Activated naive CD4-positive, alpha-beta T cell treated with anti-CD3 and anti-CD28 coated beads, Interleukin-2, amount 50 U/mL, for 72 hours (primary cell): Measurements from ENCODE around the gene XIAP. TPM values are rescaled to one million over a fixed set of nuclear protein-coding genes. Genes with fewer than 3 reads are reported as not detected.
"Not testable (repeated sequence)": the region's sequence is repeated elsewhere in the genome, so short reads cannot be mapped to it uniquely, and the experiment has no call there.

Source experiments
- ATAC-seq, 2 donors: fragments of 150-1000 bp; cut with Tn5 transposase; 2 replicates each; pipeline ENCODE4 v1.10.0; 2021; ENCODE audit warnings: mild to moderate bottlenecking in 2 of 2, moderate library complexity in 2 of 2
- DNase-seq, 2 donors: peaks; one replicate each; pipeline ENCODE4 v3.0.0; 2021 to 2022; ENCODE audit warnings: low spot score in 2 of 2
- H3K27ac Mint-ChIP-seq, 2 donors: one replicate each; pipeline ENCODE4 v1.8.0; 2022; ENCODE audit warnings: mild to moderate bottlenecking in 2 of 2, mixed read lengths in 2 of 2
- H3K36me3 Mint-ChIP-seq, 2 donors: one replicate each; pipeline ENCODE4 v1.8.0; 2022; ENCODE audit warnings: mixed read lengths in 2 of 2
- H3K9me3 Mint-ChIP-seq, 2 donors: one replicate each; pipeline ENCODE4 v1.8.0; 2022; ENCODE audit warnings: mixed read lengths in 2 of 2
- total RNA-seq, 2 donors: library from RNA; stranded (reverse); gene quantifications; one replicate each; pipeline ENCODE4 v1.2.3, GENCODE V29; 2022

The XIAP gene
- total RNA-seq, 2 donors from 2014 or later: 20.2 to 36.0 TPM

DNA sequence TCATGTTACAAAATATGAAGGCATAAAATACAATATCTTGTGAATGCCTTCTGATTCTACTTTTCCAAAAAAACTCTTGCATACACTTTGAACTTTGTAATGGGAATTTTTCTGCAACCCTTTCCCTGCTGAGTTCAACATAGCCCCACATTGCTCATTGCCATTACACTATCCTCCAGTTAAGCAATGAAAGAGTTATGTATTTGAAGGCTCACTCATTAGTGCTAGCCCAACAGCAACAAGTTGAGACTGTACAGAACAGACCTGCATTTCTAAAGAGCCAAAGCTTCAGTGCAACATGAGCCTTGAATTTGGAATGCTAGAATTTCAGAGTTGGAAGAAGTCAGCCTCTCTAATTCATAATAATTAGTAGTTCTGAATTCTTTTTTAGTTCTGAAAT lies 57.2 kb downstream of the XIAP start:
- H3K27ac Mint-ChIP-seq: no peak overlapping the region
- H3K36me3 Mint-ChIP-seq: no peaks in the 10 kb centered on the region
- DNase-seq (no peak), ATAC-seq (no peak)
- no peaks in the 10 kb centered on the region for H3K9me3 Mint-ChIP-seq

DNA sequence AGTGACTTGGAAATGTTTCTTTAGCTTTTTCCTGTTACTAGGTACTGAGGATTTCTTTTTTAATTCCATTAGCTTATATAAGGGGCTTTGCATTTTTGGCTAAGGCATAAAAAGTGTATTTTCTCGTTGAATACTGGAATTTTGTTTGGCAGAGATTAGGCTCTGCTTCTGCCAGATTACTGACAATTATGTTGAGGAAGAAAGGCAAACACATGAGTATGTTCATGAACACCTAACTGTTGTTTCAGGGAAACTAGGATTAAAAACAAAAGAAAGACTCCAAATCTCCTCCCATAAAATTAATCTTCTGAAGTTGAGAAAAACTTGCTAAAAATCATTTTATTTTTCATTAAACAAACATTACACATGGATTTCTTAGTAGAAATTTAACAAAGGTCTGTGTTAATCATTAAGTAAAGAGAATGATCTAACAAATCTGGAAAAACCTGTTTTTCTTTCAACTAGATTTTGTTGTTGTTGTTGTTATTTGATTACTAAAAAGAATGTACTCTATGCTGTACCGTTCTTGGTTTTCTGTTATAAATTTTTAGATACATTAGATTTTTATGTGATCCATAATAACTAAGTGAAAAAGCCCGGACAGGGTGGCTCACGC lies 58.4 kb downstream of the XIAP start:
- Mint-ChIP-seq H3K27ac (no peak overlapping the region), H3K9me3 (no peaks in the 10 kb centered on the region), H3K36me3 (no peaks in the 10 kb centered on the region)
- ATAC-seq: no peak
- DNase-seq: no peak

DNA sequence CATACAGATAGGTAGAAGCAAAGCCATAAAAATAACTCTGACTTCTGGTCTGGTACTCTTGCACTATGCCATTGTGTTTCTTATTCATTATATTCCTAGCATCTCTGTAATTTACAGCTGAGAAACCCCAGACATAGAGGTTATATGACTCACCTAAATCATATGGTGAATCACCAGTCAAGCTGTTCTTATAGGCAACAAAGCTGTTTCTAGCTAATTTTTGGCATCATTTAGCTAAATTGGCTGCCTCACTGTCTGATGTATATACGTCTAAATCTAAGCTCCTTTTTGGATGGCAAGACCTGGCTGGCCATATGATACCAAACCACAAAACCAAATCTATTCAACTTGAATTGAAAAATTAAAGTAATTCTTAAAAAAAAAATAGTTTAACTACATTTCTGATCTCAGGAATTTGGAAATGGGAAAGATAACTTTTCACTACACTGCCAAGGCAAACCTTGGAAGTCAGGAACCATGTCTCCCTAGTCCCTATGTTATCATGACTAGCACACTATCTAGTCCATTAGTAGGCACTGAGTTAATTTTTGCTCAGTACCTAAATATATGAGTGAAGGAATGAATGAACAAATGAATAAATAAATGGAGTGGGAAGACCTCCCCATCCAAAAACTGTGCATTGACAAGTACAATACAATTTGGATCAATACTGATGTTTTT lies 60.4 kb downstream of the XIAP start:
- Mint-ChIP-seq H3K27ac (no peak overlapping the region), H3K36me3 (no peaks in the 10 kb centered on the region), H3K9me3 (no peaks in the 10 kb centered on the region)
- DNase-seq (no peak), ATAC-seq (peak; percentile 81 to 87)

DNA sequence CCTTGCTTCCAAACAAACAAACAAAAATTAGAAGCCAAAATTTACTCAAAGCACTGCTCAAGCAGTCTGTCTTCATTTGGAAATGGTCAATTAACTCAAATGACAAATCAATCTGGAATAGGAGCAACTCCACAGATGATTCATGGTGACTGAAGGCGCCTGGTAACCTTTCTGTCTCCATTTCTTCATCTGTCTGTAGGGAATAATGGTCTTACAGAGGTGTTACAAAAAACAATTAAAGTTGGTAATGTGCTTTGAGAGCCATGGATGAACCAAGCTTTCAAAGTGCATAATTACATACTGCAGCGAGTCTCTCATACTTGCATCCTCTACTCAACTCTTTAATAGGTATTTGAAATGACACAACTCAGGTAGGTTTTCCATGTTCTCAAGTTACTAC lies 63.4 kb downstream of the XIAP start:
- no peaks in the 10 kb centered on the region for H3K36me3 Mint-ChIP-seq
- DNase-seq (no peak), ATAC-seq (no peak)
- no peaks in the 10 kb centered on the region for H3K9me3 Mint-ChIP-seq
- no peak overlapping the region for H3K27ac Mint-ChIP-seq

DNA sequence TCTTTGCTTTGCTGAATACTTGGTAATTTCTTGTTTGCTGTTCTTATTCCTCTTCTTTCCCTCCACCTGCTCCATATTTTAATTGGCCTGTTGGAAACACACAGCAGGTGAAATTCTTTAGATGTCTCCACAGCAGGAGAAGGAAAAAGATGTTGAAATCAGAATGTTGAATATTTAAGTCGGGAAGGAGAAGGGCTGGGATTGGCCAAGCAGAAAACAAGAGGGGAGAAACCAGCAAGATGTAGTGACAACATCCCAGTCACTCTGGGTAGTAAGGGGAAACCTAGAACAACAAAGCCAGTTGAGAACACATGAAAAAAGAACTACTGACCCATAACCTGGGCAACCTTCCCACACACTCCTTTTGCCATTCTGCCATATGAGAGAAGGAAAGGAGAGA lies 64.3 kb downstream of the XIAP start:
- no peaks in the 10 kb centered on the region for H3K36me3 Mint-ChIP-seq
- no peak for DNase-seq
- no peak overlapping the region for H3K27ac Mint-ChIP-seq
- no peak for ATAC-seq
- no peaks in the 10 kb centered on the region for H3K9me3 Mint-ChIP-seq

DNA sequence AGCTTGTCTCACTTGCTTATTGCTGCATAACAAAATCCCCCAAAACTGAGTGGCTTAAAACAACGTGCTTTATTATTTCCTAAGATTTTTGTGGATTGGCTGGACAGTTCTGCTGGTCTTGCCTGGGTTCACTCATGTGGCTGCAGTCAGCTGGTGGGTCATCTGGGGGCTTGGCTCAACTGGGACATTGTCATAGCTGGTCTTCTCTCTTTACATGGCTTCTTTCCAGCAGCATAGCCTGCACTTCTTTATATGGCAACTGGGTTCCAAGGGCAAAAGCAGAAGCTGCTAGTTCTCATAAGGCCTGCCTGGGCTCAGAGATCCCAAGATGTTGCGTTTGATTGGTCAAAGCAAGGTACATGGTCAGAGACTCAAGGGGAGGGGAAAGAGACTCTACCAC lies 68.0 kb downstream of the XIAP start:
- no peak overlapping the region for H3K27ac Mint-ChIP-seq
- ATAC-seq (no peak), DNase-seq (no peak)
- H3K9me3 Mint-ChIP-seq: peaks cover 0 to 4% of the 10 kb centered on the region in 2 donors
- H3K36me3 Mint-ChIP-seq: peaks cover 0 to 7% of the 10 kb centered on the region in 2 donors

DNA sequence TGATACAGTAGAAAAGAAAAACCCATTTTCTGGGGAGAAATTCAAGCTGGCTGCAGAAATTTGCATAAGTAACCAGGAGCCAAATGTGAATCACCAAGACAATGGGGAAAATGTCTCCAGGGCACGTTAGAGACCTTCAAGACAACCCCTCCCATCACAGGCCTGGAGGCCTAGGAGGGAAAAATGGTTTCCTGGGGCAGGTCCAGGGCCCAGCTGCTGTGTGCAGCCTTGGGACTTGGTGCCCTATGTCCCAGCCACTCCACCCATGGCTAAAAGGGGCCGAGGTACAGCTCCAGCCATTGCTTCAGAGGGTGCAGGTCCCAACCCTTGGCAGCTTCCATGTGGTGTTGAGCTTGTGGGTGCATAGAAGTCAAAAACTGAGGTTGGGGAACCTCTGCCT lies 72.2 kb downstream of the XIAP start:
- H3K36me3 Mint-ChIP-seq, DNase-seq, H3K9me3 Mint-ChIP-seq, ATAC-seq, H3K27ac Mint-ChIP-seq: not testable (repeated sequence)

DNA sequence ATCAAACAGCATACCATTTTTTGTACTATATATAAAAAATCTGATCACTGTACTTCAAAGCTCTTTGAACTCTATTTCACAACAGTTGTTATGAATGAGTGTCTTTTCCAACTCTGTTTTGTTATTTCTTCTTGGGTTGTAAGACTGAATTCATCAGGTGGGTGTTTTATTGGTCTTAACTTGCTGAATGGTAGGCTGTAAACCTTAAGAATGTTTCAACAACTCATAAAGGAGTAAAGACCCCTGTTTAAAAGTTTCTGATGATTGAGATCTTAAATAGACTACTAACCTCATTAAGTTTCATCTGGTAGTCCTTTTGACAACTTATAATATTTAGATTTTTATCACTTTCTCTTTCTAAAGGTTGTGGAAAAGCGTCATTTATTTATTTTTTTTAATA lies 83.2 kb downstream of the XIAP start:
- Mint-ChIP-seq H3K36me3 (no peaks in the 10 kb centered on the region), H3K9me3 (no peaks in the 10 kb centered on the region), H3K27ac (no peak overlapping the region)
- DNase-seq (no peak), ATAC-seq (no peak)

DNA sequence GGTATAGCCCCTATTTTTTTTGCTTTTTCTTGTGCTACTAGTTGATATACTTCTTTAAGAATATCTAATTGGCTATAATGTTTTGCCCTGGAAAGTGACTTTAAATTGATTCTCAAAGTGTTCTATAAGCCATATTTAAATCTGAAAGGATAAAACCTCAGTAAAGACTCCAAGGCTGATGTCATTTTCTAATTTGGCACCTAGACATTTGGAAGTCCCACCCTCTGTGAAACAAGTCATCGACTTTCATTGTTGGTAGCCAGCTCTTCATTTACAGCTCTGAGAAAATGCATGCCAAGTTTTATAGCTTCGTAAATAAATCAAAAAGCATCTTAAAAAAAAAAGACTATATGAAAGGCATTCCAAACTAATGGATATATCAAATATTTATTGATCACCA lies 83.6 kb downstream of the XIAP start:
- ATAC-seq (no peak), DNase-seq (no peak)
- H3K9me3 Mint-ChIP-seq: no peaks in the 10 kb centered on the region
- no peak overlapping the region for H3K27ac Mint-ChIP-seq
- no peaks in the 10 kb centered on the region for H3K36me3 Mint-ChIP-seq

DNA sequence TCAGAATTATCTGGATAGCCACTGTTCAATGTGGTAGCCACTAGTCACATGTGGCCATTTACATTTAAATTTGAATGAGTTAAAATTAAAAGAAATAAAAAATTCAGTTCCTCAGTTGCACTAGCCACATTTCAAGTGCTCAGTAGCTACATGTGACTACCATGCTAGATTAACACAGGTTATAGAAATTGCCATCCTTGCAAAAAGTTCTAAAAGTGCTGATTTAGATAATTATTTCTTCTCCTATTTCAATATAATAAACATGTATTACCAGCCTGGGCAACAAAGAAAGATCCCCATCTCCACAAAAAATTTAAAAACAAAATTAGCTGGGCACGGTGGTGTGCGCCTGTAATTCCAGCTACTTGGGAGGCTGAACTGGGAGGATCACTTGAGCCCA lies 90.0 kb downstream of the XIAP start:
- DNase-seq (no peak), ATAC-seq (no peak)
- H3K36me3 Mint-ChIP-seq: no peaks in the 10 kb centered on the region
- H3K9me3 Mint-ChIP-seq: no peaks in the 10 kb centered on the region
- no peak overlapping the region for H3K27ac Mint-ChIP-seq

DNA sequence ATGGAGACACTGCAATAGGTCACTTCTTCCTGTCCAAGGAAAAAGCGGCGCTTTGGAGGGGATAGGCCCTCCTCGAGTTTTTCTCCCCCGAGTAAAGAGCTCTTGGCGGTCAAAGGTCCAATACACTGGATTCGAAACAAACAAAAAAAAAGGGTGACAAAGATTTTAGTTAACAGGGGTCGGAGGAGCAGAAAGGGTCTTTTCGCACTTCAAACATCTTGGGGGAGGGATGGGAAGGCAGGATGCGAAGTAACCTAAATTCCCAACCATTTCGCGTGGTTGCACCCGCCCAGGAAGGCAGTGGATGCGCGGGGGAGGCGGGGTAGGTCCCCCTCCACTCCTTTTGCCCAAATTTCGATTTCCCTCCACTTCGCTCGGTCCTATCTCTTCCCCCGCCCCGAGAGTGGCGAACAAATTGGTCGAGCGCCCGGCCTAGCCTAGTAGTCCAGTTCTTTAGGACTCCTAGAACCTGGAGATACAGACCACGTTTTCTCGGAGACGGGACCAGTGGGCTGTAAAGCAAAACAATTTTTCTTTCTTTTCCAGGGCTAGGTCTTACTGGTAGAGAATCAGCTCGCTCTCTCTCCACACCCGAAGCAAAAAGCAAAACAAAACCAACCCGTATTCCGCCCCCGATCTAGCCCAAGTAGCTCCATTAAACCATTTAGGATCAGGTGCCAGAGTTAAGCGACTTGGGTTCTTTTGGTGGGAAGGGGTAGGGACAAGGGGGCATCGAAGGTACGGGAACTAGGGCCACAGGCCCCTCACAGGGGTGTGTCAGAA lies 99.6 kb downstream of the XIAP start:
- peak overlapping the region; percentile 97 to 99 for H3K27ac Mint-ChIP-seq
- ATAC-seq (no peak), DNase-seq (peak in 1 of 2 donors; percentile 14)
- peaks cover 11 to 22% of the 10 kb centered on the region in 2 donors for H3K36me3 Mint-ChIP-seq
- H3K9me3 Mint-ChIP-seq: no peaks in the 10 kb centered on the region

DNA sequence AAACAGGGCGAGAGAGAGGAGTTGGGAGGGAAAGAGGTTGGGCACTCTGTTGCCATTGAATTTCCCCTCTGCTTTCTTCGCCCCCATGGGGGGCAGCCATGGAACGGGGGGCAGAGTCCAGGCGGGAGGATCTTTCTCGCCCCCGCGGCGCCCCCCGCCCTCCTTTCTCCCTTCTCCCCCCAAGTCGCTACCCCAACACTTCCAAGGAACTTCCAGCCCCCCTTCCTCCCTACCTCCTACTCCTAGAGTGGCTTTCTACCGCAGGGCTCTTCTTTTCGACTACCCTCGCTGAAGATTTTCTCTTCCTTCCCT lies 101.1 kb downstream of the XIAP start:
- H3K36me3 Mint-ChIP-seq: peaks cover 11 to 25% of the 10 kb centered on the region in 2 donors
- no peak for ATAC-seq
- no peaks in the 10 kb centered on the region for H3K9me3 Mint-ChIP-seq
- peak overlapping the region; percentile 99 for H3K27ac Mint-ChIP-seq
- no peak for DNase-seq

DNA sequence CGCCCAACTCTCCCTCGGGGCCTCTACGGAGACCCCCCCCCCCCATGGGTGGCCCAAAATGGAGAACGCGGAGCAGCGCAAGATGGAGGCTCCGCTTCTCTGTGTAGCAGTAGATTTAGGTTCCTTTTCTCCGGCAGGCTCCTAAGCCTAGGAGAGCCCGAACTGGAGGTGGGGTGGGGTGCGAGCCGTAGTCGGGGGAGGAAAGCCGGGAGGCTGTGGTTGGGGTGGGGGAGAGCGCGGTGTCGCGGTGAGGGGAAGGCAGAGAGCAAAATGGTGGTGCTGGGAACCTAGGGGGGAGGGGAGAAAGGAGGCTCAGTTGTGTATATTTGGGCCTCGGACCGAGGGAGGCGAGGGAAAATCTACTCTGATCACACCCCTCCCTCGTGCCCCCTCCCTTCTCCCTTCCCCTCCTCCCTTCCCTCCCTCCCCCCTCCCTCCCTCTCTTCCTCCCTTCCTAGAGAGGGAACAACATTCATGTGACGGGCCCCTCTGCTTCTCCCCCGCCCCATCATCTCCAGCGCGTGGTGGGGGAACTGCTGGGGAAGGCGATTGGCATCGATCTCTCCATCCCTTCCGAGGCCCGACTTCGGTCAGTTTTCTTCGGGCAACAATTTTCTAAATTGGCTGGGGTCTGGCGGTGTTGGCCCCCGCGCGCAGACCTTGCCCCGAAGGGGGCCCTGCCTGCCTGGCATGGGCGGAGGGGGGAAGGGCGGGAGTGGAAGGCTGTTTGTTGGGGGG lies 101.6 kb downstream of the XIAP start, which contains the start of gene STAG2:
TSS of gene STAG2 (plus strand) at position 439 of the 738 bp plus-strand sequence. CDS start 60,922 bp downstream, outside the sequence.
- Mint-ChIP-seq H3K36me3 (peaks cover 11 to 25% of the 10 kb centered on the region in 2 donors), H3K27ac (peak within 1 kb of the TSS; percentile 99), H3K9me3 (no peaks in the 10 kb centered on the region)
- ATAC-seq (peak; percentile 16 to 24), DNase-seq (peak; percentile 55 to 59)

DNA sequence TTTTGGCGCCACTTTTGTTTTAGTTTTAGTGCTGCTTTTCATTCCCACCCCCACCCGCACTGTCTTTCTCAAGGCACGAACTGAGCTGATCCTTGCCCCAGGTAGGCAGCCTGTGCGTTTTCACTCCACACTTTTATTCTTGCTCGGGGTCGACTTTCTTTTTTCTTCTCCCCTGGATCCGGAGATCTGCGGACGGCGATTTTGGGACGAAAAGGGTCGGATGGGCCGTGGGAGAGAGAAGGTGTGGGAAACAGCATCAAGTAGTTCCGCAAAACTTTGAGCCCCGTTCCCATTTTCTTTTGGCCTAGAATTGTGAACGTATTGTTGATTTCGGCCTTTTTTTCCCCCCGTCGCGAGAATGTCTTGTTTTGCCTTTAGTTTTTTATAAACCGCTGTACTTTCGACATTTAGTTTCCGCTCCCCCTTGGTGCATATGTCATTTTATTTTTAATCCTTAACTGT lies 102.2 kb downstream of the XIAP start:
- Mint-ChIP-seq H3K36me3 (peaks cover 11 to 25% of the 10 kb centered on the region in 2 donors), H3K27ac (peak overlapping the region; percentile 99), H3K9me3 (no peaks in the 10 kb centered on the region)
- DNase-seq (no peak), ATAC-seq (no peak)

DNA sequence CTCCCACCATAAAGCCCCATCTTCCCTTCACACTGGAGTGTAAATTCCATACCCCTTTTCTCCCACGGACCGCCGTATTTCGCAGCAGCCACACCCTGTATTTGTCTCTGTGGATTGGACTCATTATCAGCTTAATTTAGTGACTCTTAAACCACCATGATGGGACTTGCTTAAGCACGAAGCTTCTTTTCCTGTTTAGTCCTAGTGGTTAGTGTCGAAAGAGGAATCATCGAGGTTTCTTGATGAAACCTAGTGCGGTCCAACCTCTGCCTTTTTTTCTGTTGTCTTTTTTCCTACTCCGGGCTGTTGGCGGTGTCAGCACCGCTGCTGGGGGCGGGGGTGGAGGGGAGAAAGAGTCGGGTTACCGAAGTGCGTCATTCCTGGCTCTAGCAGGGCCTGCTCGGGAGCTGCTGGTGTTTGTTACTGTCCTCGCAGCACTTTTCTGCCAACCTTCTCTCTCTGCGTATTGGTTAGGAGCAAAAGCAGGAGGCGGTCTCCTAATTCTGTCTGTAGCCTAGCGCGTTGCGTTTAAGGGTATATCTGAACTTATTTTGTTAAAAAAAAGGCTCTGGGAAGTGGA lies 103.0 kb downstream of the XIAP start:
- ATAC-seq: peak; percentile 80 to 81
- peak overlapping the region; percentile 99 for H3K27ac Mint-ChIP-seq
- DNase-seq: peak; percentile 70 to 86
- no peaks in the 10 kb centered on the region for H3K9me3 Mint-ChIP-seq
- H3K36me3 Mint-ChIP-seq: peaks cover 11 to 25% of the 10 kb centered on the region in 2 donors
